HG03139 (cell line): Measurements from ENCODE around the gene C4B.
"Not testable (repeated sequence)": the region's sequence is repeated elsewhere in the genome, so short reads cannot be mapped to it uniquely, and the experiment has no call there.

Experiments used
- ATAC-seq: cut with Tn5 transposase; IDR thresholded peaks from one replicate; pipeline ENCODE4 v1.9.1; 2021; ENCODE audit not compliant: unreplicated experiment

Gene C4B

DNA sequence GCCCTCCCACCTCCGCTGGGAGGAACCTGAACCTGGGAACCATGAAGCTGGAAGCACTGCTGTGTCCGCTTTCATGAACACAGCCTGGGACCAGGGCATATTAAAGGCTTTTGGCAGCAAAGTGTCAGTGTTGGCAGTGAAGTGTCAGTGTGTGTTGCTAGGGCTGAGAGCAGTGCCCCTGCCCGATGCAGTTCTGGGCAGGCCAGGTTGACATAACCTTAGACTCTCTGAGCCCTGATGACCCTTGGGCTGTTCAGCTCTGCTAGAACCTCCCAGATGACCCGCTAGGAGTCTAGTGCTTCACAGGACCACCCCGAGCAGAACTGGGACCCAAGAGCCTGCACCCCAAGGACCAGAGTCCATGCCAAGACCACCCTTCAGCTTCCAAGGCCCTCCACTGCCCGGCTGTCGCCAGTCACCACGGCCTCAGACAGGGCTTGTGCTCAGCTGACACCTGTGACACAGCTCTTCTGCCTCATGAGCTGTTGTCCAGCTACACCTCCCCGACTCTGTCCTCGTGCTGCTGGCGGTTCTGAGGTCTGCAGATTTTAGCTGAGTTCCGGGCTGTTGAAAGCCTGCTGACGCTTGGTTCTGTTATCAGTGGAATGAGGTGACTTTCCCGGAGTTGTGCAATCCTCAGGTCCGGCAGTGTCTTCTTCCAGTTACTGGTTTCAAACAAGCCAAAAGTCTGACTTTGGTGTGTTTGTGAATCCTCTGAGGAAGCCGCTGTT lies 20.9 kb downstream of the C4B start:
- ATAC-seq, result not testable (repeated sequence)

DNA sequence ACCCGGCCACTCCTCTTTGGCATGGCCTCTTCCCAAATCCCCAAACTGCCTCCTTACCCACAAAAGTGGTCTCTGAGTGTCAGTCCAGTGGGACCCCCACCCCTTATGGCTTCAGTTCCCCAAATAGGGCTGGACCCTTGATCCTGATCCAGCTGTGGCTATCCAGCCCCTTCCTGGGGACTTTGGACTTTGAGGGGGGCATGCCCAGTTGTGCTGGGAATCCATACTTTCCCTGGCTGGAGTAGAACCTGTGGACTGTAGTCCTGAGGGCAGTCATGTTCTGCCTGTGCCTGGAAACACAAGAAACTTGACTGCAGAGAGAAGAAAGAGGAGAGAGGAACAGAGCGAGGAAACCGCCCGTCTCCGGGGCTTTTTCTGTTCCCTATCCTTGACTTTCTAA lies 22.5 kb downstream of the C4B start:
- not testable (repeated sequence) for ATAC-seq

DNA sequence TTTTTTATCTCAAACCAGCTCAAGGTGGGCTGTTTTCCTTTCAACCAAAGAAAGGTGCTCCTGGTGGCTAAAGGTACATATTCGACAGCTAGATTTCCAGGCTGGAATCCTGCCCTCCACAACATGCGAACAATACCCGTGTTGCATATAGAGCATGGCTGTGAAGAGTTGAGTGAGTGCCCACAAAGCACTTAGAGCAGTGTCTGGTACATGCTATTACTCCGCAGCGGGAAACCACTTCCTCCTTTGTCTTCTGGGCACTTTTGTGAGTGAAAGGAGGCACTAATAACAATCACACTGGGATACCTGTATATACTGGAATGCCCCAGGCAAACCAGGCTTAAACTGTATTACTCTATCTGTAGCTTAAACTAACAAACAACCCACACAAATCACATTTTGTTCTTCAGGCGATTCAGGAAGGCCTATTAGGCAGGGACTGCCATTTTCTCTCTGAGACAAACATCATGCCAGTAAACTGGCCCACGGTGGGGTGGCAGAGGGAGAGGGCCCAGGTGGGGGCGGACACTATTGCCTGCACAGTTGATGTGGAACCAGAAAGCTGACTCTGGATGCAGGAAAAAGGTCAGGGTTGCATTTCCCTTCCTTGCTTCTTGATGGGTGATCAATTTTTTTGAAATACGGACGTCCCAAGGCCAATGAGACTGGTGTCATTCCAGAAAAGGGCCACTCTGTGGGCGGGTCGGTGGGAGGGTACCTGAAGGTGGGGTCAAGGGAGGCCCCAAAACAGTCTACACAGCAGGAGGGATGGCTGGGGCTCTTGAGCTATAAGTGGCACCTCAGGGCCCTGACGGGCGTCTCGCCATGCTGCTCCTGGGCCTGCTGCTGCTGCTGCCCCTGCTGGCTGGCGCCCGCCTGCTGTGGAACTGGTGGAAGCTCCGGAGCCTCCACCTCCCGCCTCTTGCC lies 23.3 kb downstream of the C4B start, which contains the start of gene CYP21A2:
Gene CYP21A2 (plus strand): TSS at position 818 of the 927 bp plus-strand sequence. CDS start 8 bp downstream, at position 826.
- ATAC-seq, result not testable (repeated sequence)

DNA sequence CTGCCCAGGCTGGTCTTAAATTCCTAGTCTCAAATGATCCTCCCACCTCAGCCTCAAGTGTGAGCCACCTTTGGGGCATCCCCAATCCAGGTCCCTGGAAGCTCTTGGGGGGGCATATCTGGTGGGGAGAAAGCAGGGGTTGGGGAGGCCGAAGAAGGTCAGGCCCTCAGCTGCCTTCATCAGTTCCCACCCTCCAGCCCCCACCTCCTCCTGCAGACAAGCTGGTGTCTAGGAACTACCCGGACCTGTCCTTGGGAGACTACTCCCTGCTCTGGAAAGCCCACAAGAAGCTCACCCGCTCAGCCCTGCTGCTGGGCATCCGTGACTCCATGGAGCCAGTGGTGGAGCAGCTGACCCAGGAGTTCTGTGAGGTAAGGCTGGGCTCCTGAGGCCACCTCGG lies 24.3 kb downstream of the C4B start:
- not testable (repeated sequence) for ATAC-seq

DNA sequence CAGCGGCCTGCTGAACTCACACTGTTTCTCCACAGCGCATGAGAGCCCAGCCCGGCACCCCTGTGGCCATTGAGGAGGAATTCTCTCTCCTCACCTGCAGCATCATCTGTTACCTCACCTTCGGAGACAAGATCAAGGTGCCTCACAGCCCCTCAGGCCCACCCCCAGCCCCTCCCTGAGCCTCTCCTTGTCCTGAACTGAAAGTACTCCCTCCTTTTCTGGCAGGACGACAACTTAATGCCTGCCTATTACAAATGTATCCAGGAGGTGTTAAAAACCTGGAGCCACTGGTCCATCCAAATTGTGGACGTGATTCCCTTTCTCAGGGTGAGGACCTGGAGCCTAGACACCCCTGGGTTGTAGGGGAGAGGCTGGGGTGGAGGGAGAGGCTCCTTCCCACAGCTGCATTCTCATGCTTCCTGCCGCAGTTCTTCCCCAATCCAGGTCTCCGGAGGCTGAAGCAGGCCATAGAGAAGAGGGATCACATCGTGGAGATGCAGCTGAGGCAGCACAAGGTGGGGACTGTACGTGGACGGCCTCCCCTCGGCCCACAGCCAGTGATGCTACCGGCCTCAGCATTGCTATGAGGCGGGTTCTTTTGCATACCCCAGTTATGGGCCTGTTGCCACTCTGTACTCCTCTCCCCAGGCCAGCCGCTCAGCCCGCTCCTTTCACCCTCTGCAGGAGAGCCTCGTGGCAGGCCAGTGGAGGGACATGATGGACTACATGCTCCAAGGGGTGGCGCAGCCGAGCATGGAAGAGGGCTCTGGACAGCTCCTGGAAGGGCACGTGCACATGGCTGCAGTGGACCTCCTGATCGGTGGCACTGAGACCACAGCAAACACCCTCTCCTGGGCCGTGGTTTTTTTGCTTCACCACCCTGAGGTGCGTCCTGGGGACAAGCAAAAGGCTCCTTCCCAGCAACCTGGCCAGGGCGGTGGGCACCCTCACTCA lies 25.0 kb downstream of the C4B start:
- not testable (repeated sequence) for ATAC-seq

DNA sequence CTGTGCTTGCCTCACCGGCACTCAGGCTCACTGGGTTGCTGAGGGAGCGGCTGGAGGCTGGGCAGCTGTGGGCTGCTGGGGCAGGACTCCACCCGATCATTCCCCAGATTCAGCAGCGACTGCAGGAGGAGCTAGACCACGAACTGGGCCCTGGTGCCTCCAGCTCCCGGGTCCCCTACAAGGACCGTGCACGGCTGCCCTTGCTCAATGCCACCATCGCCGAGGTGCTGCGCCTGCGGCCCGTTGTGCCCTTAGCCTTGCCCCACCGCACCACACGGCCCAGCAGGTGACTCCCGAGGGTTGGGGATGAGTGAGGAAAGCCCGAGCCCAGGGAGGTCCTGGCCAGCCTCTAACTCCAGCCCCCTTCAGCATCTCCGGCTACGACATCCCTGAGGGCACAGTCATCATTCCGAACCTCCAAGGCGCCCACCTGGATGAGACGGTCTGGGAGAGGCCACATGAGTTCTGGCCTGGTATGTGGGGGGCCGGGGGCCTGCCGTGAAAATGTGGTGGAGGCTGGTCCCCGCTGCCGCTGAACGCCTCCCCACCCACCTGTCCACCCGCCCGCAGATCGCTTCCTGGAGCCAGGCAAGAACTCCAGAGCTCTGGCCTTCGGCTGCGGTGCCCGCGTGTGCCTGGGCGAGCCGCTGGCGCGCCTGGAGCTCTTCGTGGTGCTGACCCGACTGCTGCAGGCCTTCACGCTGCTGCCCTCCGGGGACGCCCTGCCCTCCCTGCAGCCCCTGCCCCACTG lies 25.9 kb downstream of the C4B start:
- not testable (repeated sequence) for ATAC-seq

DNA sequence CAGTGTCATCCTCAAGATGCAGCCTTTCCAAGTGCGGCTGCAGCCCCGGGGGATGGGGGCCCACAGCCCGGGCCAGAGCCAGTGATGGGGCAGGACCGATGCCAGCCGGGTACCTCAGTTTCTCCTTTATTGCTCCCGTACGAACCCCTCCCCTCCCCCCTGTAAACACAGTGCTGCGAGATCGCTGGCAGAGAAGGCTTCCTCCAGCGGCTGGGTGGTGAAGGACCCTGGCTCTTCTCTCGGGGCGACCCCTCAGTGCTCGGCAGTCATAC lies 26.4 kb downstream of the C4B start:
- ATAC-seq, result not testable (repeated sequence)

DNA sequence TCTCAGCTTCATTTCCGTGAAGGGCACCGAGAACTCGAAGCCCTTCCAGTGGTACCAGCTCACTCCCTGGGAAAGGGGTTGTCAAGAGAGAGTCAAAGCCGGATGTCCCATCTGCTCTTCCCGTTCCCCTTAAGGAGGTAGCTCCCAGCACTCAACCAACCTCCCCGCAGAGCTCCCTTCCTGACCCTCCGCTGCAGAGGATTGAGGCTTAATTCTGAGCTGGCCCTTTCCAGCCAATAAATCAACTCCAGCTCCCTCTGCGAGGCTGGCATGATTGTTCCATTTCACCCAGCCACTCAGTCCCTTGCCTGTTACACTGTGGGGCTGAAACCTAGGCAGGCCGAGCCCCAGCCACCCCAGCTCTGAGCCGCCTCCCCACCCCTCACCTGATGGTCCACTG lies 26.8 kb downstream of the C4B start:
- not testable (repeated sequence) for ATAC-seq

DNA sequence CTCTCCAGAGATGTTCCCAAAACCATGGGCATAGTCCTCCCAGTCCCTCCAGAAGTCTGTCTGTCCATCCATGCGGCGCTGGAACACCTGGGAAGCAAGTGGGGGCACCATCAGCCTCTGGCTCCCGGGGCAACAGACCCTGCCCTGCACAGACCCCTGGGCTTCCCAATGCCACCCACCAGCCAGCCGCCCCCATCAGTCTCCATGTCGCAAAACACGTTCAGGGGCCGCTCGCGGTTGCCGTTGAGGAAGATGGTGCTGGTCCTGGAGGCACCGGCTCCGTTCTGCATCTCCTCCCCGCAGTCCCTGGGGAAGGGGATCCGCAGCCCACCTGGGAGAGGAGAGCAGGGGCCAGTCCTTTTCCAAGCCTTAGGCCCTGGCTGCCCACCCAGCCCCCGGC lies 27.7 kb downstream of the C4B start:
- not testable (repeated sequence) for ATAC-seq

DNA sequence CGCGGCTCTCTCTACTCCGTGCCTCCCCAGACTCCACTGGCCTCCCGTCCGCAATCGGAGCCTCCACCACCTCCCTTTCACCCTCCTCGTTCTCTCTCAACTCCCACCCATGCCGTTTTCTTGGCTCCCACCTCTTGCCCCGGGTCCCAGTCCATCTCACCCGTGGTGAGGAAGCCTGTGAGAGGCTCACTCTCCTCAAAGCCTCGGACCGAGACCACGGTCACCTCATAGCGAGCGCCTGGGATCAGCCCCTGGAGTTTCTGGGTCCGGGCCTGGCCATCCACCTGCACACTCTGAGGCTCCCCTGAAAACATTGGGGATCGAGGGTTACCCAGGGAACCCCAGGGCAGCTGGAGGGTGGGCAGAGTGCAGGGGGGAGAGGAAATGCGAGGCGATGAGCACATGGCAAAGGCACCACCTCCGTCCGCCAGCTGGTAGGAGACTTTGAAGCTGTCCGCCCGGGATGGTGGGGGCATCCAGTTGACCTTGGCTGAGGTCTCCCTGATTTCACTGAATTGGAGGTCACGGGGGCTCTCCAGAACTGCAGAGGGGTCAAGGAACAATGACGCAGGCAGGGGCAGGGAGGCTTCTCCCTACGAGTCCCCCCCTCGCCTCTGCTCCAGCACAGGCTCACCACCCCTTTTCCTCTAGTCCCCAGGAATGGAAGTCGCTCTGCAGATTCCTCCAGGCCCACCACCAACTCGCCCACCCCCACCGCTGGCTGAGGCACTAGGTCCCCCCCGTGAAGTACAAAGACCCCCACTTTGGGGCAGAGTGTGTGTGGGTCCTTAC lies 29.2 kb downstream of the C4B start:
- not testable (repeated sequence) for ATAC-seq

DNA sequence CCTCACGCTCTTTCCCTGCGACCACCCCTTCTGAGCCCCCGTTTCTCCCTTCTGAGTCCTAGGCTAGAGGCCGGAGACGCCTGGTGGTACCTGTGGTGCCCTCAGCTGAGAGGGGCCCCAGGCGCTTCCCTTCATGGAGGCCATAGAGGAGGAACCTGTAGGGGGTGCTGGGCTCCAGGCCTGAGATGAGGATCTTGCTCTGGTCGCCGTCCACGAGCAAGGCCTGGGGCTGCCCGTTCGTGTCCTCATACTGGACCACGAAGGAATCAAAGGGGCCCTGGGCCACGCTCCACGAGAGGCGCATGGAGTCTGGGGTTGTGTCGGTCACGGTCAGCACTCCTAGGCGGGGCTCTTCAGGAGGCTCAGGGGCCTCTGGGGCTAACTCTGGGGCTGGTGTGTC lies 30.3 kb downstream of the C4B start:
- ATAC-seq, result not testable (repeated sequence)

DNA sequence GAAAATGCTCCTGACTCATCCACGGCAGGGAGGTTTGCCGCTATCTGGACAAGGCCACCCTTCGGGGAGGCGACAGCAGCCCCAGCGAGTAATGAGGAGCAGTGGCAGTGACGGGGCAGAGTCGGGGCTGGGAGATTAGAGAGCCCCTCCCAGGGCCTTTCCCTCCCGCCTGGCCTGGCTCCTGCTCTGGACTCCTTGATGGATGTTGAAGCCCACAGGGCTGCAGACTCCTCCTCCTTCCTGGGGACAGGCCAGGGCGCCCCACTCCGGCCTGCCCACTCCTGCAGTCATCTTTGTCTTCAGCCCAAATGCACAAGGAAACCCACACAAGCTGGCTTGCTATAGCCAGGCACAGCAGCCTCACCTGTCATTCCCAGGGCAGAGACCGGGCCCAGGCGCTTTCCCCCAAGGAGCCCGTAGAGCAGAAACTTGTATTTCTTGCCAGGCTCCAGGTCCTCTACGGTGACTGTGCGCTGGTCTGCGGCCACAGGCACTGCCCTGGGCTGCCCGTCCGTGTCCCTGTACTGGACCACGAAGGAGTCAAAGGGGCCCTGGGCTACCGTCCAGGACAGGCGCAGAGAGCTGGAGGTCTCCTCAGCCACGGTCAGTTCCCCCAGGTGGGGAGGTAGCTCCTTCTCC lies 31.3 kb downstream of the C4B start:
- no peak for ATAC-seq

DNA sequence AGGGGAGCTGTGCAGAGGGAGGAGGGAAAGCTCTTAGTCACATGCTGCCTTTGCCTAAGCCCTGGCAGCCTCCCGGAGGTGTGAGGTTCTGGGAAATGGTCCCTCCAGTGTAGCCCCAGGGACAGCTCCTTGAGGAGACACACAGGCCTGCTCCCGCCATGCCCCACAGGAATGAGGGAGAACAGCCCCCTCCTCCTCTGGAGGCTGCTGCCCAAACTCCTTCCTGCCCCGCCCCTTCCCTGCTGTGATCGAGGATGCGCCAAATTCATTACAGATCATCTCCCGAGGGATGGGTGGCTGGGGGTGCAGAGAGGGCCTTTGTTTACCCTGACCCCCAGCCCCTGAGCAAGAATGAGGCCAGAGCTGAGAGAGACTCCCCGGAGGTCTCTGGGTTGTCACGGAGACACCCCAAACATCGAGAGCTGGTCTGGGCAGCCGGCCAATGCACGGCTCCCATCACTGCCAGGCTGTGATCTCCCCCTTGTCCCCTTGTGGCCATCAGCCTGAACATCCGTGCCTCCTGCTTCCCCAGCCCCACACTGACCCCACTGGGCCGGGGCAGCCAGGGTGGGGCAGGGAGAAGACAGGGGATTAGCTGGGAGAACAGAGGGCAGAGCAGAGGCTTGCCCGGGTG lies 32.0 kb downstream of the C4B start:
- ATAC-seq, result no peak

DNA sequence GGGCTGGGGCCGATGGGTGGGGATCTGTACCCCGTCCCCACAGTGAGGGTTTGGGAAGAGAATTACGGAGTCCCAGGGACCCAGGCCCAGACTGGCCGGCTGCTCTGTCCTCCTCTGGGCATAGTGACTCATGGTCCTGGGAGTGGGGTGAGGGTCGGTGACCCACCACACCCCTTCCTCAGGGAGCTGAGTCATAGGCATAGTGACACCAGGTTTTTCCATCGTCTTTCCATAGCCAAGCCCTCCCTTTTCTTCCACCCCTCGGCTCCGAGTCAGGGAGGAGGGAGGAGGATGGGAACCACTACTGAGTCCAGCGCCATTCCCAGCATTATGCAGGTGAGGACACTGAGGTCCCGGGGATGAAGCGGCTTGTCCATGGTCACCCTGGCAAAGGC lies 32.5 kb downstream of the C4B start:
- no peak for ATAC-seq

DNA sequence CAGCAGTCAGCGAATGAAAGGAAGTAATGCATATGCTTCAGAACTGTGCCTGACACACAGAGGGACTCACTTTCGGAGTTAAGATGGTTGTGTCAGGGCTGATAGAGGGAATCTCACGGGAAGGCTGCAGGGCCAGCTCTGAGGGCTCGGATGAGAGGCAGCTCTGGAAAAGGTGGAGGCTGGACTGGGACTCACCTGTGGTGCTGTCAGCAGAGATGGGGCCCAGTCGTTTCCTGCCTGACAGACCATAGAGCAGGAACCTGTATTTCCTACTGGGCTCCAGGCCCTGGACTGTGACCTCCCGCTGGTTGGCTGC lies 32.9 kb downstream of the C4B start:
- ATAC-seq, result no peak

DNA sequence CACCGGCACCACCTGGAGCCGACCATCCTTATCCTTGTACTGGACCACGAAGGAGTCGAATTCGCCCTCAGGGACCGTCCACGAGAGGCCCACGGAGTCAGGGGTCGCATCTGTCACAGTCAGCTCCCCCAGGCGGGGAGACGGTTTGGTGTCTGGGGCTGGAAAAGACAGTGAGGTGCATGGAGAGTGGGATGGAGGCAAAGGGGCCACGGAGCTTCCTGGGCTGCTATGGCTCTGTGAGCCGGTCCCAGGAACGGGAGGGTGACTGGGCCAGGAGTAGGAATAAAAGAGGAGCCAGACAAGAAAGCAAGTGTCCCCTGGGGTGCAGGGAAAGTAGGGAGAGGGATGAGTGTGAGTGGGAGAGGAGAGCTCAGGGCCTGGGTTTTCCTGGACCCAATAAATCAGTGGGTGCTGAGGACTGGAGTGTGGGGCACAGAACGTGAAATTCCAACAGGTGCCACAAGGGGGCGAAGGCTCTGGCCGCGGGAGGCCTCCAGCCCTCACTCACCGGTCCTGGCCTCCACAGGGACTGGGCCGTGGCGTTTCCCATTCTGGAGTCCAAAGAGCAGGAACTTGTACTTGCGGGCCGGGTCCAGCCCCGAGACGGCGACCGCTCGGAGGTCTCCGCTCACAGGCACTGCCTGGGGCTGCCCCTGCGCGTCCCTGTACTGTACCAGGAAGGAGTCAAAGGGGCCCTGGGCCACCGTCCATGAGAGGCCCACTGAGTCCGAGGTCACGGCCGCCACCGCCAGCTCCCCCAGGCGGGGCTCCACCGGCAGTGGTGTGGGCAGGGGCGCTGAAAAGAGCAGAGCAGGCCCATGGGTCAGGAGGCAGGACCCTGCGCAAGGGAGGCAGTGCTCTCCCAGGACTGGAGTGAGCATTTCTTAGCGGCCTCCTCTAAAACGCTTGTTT lies 33.5 kb downstream of the C4B start:
- ATAC-seq, result no peak

DNA sequence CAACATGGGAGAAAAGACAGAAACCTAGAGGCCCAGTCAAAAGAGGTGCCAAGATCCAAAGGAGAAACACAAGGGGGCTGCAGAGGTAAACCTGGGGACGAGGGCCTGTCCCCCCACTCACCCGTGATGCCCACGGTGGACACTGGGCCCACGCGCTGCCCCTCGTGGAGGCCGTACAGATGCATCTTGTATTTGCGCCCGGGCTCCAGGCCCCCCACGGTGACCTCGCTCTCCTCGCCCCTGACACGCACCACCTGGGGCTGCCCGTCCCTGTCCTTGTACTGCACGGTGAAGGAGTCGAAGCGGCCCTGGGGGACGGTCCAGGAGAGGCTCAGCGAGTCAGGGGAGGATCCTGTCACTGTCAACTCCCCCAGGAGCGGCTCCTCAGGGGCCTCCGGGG lies 34.6 kb downstream of the C4B start:
- not testable (repeated sequence) for ATAC-seq

DNA sequence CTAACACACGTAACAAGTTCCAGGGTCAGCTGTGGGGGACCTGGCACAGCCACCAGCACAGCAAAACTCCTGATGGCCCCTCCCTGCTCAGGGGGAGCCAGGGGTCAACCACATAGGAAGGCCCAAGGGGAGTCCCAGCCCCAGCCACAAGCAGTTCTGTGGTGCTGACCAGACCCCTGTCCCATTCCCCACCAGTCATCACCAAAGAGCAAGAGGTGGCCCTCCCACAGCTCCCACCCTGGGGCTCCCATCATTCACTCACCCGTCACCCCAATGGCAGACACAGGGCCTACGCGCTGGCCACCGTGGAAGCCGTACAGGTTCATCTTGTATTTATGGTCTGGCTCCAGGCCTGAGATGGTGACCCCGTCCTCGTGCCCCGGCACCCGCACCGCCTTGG lies 35.1 kb downstream of the C4B start:
- ATAC-seq, result not testable (repeated sequence)
